ENCODE measurements around the gene LIN37.

Gene LIN37

GRCh38 chr19:35748106-35749020, at the start of gene LIN37:
Gene LIN37 (plus strand): TSS chr19:35748576. CDS start chr19:35748725, 149 bp downstream.
- Histone ChIP-seq H3K27ac (ENCODE audit: low read length) (peak within 1 kb of the TSS; percentile 86), H3K9me3 (ENCODE audit: control insufficient read depth in 1 of 2, low read length in 2 of 2) (no peaks in the 10 kb centered on the region), H3K4me1 (ENCODE audit: control insufficient read depth in 1 of 2, insufficient read depth in 2 of 2, low read length in 2 of 2) (peaks cover 14 to 41% of the 10 kb centered on the region in 2 donors), H3K4me3 (ENCODE audit: low read depth in 1 of 2, low read length in 2 of 2) (peak within 1 kb of the TSS; percentile 76 to 98), H3K27me3 (ENCODE audit: low read depth, low read length) (no peaks in the 10 kb centered on the region), H3K36me3 (ENCODE audit: control insufficient read depth in 1 of 2, insufficient read depth in 2 of 2, low read length in 2 of 2) (peaks cover 8 to 24% of the 10 kb centered on the region in 2 donors)

GRCh38 chr19:35702223-35703012, 46.0 kb upstream of the LIN37 start:
- H3K27me3 ChIP-seq (ENCODE audit: low read depth, low read length), result no peaks in the 10 kb centered on the region
- H3K9me3 ChIP-seq (ENCODE audit: control insufficient read depth in 1 of 2, low read length in 2 of 2), result no peaks in the 10 kb centered on the region
- H3K36me3 ChIP-seq (ENCODE audit: control insufficient read depth in 1 of 2, insufficient read depth in 2 of 2, low read length in 2 of 2), result no peaks in the 10 kb centered on the region
- H3K4me3 ChIP-seq (ENCODE audit: low read depth in 1 of 2, low read length in 2 of 2), result peak overlapping the region; percentile 67 to 83
- H3K27ac ChIP-seq (ENCODE audit: low read length), result no peak overlapping the region
- H3K4me1 ChIP-seq (ENCODE audit: control insufficient read depth in 1 of 2, insufficient read depth in 2 of 2, low read length in 2 of 2), result peaks cover 0 to 7% of the 10 kb centered on the region in 2 donors

GRCh38 chr19:35703343-35703742, 45.0 kb upstream of the LIN37 start:
- Histone ChIP-seq H3K36me3 (ENCODE audit: control insufficient read depth in 1 of 2, insufficient read depth in 2 of 2, low read length in 2 of 2) (no peaks in the 10 kb centered on the region), H3K4me3 (ENCODE audit: low read depth in 1 of 2, low read length in 2 of 2) (no peak overlapping the region), H3K27me3 (ENCODE audit: low read depth, low read length) (no peaks in the 10 kb centered on the region), H3K4me1 (ENCODE audit: control insufficient read depth in 1 of 2, insufficient read depth in 2 of 2, low read length in 2 of 2) (peaks cover 0 to 7% of the 10 kb centered on the region in 2 donors), H3K9me3 (ENCODE audit: control insufficient read depth in 1 of 2, low read length in 2 of 2) (no peaks in the 10 kb centered on the region), H3K27ac (ENCODE audit: low read length) (no peak overlapping the region)

GRCh38 chr19:35704218-35704617, 44.2 kb upstream of the LIN37 start, which contains the start of gene ZBTB32:
Gene ZBTB32 (plus strand): TSS chr19:35704558. CDS start chr19:35714627, 10,069 bp downstream.
- no peak within 1 kb of the TSS for H3K27ac ChIP-seq (ENCODE audit: low read length)
- no peak within 1 kb of the TSS for H3K4me3 ChIP-seq (ENCODE audit: low read depth in 1 of 2, low read length in 2 of 2)
- no peaks in the 10 kb centered on the region for H3K36me3 ChIP-seq (ENCODE audit: control insufficient read depth in 1 of 2, insufficient read depth in 2 of 2, low read length in 2 of 2)
- no peaks in the 10 kb centered on the region for H3K9me3 ChIP-seq (ENCODE audit: control insufficient read depth in 1 of 2, low read length in 2 of 2)
- H3K27me3 ChIP-seq (ENCODE audit: low read depth, low read length), result no peaks in the 10 kb centered on the region
- peaks cover 0 to 7% of the 10 kb centered on the region in 2 donors for H3K4me1 ChIP-seq (ENCODE audit: control insufficient read depth in 1 of 2, insufficient read depth in 2 of 2, low read length in 2 of 2)

- no peak overlapping the region for H3K4me3 ChIP-seq (ENCODE audit: low read depth in 1 of 2, low read length in 2 of 2)
- no peaks in the 10 kb centered on the region for H3K4me1 ChIP-seq (ENCODE audit: control insufficient read depth in 1 of 2, insufficient read depth in 2 of 2, low read length in 2 of 2)
- no peaks in the 10 kb centered on the region for H3K9me3 ChIP-seq (ENCODE audit: control insufficient read depth in 1 of 2, low read length in 2 of 2)
- H3K36me3 ChIP-seq (ENCODE audit: control insufficient read depth in 1 of 2, insufficient read depth in 2 of 2, low read length in 2 of 2), result no peaks in the 10 kb centered on the region
- H3K27me3 ChIP-seq (ENCODE audit: low read depth, low read length), result no peaks in the 10 kb centered on the region
- no peak overlapping the region for H3K27ac ChIP-seq (ENCODE audit: low read length)
These were observed 40.0 kb upstream of the LIN37 start for GRCh38 chr19:35708391-35708790.

GRCh38 chr19:35710784-35711723, 37.3 kb upstream of the LIN37 start:
- Histone ChIP-seq H3K9me3 (ENCODE audit: control insufficient read depth in 1 of 2, low read length in 2 of 2) (no peaks in the 10 kb centered on the region), H3K4me3 (ENCODE audit: low read depth in 1 of 2, low read length in 2 of 2) (no peak overlapping the region), H3K4me1 (ENCODE audit: control insufficient read depth in 1 of 2, insufficient read depth in 2 of 2, low read length in 2 of 2) (peaks cover 5 to 6% of the 10 kb centered on the region in 2 donors), H3K27me3 (ENCODE audit: low read depth, low read length) (no peaks in the 10 kb centered on the region), H3K27ac (ENCODE audit: low read length) (no peak overlapping the region), H3K36me3 (ENCODE audit: control insufficient read depth in 1 of 2, insufficient read depth in 2 of 2, low read length in 2 of 2) (no peaks in the 10 kb centered on the region)

GRCh38 chr19:35712567-35713505, 35.5 kb upstream of the LIN37 start:
- H3K36me3 ChIP-seq (ENCODE audit: control insufficient read depth in 1 of 2, insufficient read depth in 2 of 2, low read length in 2 of 2), result no peaks in the 10 kb centered on the region
- no peaks in the 10 kb centered on the region for H3K9me3 ChIP-seq (ENCODE audit: control insufficient read depth in 1 of 2, low read length in 2 of 2)
- H3K27ac ChIP-seq (ENCODE audit: low read length), result no peak overlapping the region
- H3K27me3 ChIP-seq (ENCODE audit: low read depth, low read length), result no peaks in the 10 kb centered on the region
- no peak overlapping the region for H3K4me3 ChIP-seq (ENCODE audit: low read depth in 1 of 2, low read length in 2 of 2)
- peaks cover 5 to 8% of the 10 kb centered on the region in 2 donors for H3K4me1 ChIP-seq (ENCODE audit: control insufficient read depth in 1 of 2, insufficient read depth in 2 of 2, low read length in 2 of 2)

- Histone ChIP-seq H3K27me3 (ENCODE audit: low read depth, low read length) (no peaks in the 10 kb centered on the region), H3K27ac (ENCODE audit: low read length) (no peak overlapping the region), H3K4me3 (ENCODE audit: low read depth in 1 of 2, low read length in 2 of 2) (no peak overlapping the region), H3K9me3 (ENCODE audit: control insufficient read depth in 1 of 2, low read length in 2 of 2) (no peaks in the 10 kb centered on the region), H3K36me3 (ENCODE audit: control insufficient read depth in 1 of 2, insufficient read depth in 2 of 2, low read length in 2 of 2) (no peaks in the 10 kb centered on the region), H3K4me1 (ENCODE audit: control insufficient read depth in 1 of 2, insufficient read depth in 2 of 2, low read length in 2 of 2) (peaks cover 5 to 10% of the 10 kb centered on the region in 2 donors)
These were observed 34.9 kb upstream of the LIN37 start for GRCh38 chr19:35713506-35713850.

- Histone ChIP-seq H3K36me3 (ENCODE audit: control insufficient read depth in 1 of 2, insufficient read depth in 2 of 2, low read length in 2 of 2) (no peaks in the 10 kb centered on the region), H3K27me3 (ENCODE audit: low read depth, low read length) (no peaks in the 10 kb centered on the region), H3K4me3 (ENCODE audit: low read depth in 1 of 2, low read length in 2 of 2) (no peak overlapping the region), H3K4me1 (ENCODE audit: control insufficient read depth in 1 of 2, insufficient read depth in 2 of 2, low read length in 2 of 2) (peaks cover 7 to 15% of the 10 kb centered on the region in 2 donors), H3K9me3 (ENCODE audit: control insufficient read depth in 1 of 2, low read length in 2 of 2) (no peaks in the 10 kb centered on the region), H3K27ac (ENCODE audit: low read length) (no peak overlapping the region)
These were observed 34.4 kb upstream of the LIN37 start for GRCh38 chr19:35713904-35714495.

Data from muscle layer of duodenum (tissue), 2 donors.